Measurements from ENCODE around the gene TFAP2E. TPM values are rescaled to one million over a fixed set of nuclear protein-coding genes. Genes with fewer than 3 reads are reported as not detected.

Gene TFAP2E
- polyA plus RNA-seq, 4 donors = 0.64 to 1.4 TPM; not detected in 2

- Histone ChIP-seq H3K9me3 (ENCODE audit: control insufficient read depth in 2 of 2, insufficient read depth in 1 of 2, low read depth in 1 of 2, low read length in 1 of 2) (no peaks in the 10 kb centered on the region), H3K4me3 (ENCODE audit: low read depth in 1 of 3, low read length in 3 of 3) (no peak overlapping the region), H3K27ac (ENCODE audit: low read depth in 1 of 3, low read length in 2 of 3) (no peak overlapping the region), H3K4me1 (ENCODE audit: control insufficient read depth in 3 of 3, insufficient read depth in 2 of 3, low read depth in 1 of 3, low read length in 2 of 3) (peaks cover 5 to 18% (median 9%) of the 10 kb centered on the region in 3 donors), H3K36me3 (ENCODE audit: control insufficient read depth in 3 of 3, insufficient read depth in 2 of 3, low read depth in 1 of 3, low read length in 3 of 3) (peaks cover 0 to 19% (median 4%) of the 10 kb centered on the region in 3 donors), H3K27me3 (ENCODE audit: control insufficient read depth in 3 of 3, insufficient read depth in 3 of 3, low read length in 3 of 3) (no peaks in the 10 kb centered on the region)
- 66 to 70% (median 68%) methylated on average over 4 of the region's 4 CpGs for WGBS, 3 donors
- no peak for DNase-seq
- no peak for FAIRE-seq
These were observed 17.9 kb upstream of the TFAP2E start for GRCh38 chr1:35555212-35555584.

- H3K4me3 ChIP-seq (ENCODE audit: low read depth in 1 of 3, low read length in 3 of 3) = peak overlapping the region in 2 of 3 donors; percentile 86 to 96
- peaks cover 5 to 18% (median 9%) of the 10 kb centered on the region in 3 donors for H3K4me1 ChIP-seq (ENCODE audit: control insufficient read depth in 3 of 3, insufficient read depth in 2 of 3, low read depth in 1 of 3, low read length in 2 of 3)
- DNase-seq (peak; percentile 61 to 63), FAIRE-seq (no peak)
- peak overlapping the region in 2 of 3 donors; percentile 98 to 99 for H3K27ac ChIP-seq (ENCODE audit: low read depth in 1 of 3, low read length in 2 of 3)
- H3K9me3 ChIP-seq (ENCODE audit: control insufficient read depth in 2 of 2, insufficient read depth in 1 of 2, low read depth in 1 of 2, low read length in 1 of 2) = no peaks in the 10 kb centered on the region
- H3K36me3 ChIP-seq (ENCODE audit: control insufficient read depth in 3 of 3, insufficient read depth in 2 of 3, low read depth in 1 of 3, low read length in 3 of 3) = peaks cover 0 to 21% (median 4%) of the 10 kb centered on the region in 3 donors
- H3K27me3 ChIP-seq (ENCODE audit: control insufficient read depth in 3 of 3, insufficient read depth in 3 of 3, low read length in 3 of 3) = no peaks in the 10 kb centered on the region
- WGBS, 3 donors = 11 to 50% (median 30%) methylated on average over 10 of the region's 10 CpGs
These were observed 17.3 kb upstream of the TFAP2E start for GRCh38 chr1:35555601-35556477.

GRCh38 chr1:35556484-35557117 lies 16.5 kb upstream of the TFAP2E start:
- H3K4me3 ChIP-seq (ENCODE audit: low read depth in 1 of 3, low read length in 3 of 3) = peak overlapping the region; percentile 80 to 96 (median 86)
- peaks cover 5 to 18% (median 9%) of the 10 kb centered on the region in 3 donors for H3K4me1 ChIP-seq (ENCODE audit: control insufficient read depth in 3 of 3, insufficient read depth in 2 of 3, low read depth in 1 of 3, low read length in 2 of 3)
- DNase-seq = peak in 1 of 2 donors; percentile 33
- FAIRE-seq = no peak
- 1 to 2% (median 2%) methylated on average over 17 of the region's 17 CpGs for WGBS, 3 donors
- peak overlapping the region; percentile 81 to 99 (median 98) for H3K27ac ChIP-seq (ENCODE audit: low read depth in 1 of 3, low read length in 2 of 3)
- H3K9me3 ChIP-seq (ENCODE audit: control insufficient read depth in 2 of 2, insufficient read depth in 1 of 2, low read depth in 1 of 2, low read length in 1 of 2) = no peaks in the 10 kb centered on the region
- peaks cover 0 to 25% (median 4%) of the 10 kb centered on the region in 3 donors for H3K36me3 ChIP-seq (ENCODE audit: control insufficient read depth in 3 of 3, insufficient read depth in 2 of 3, low read depth in 1 of 3, low read length in 3 of 3)
- H3K27me3 ChIP-seq (ENCODE audit: control insufficient read depth in 3 of 3, insufficient read depth in 3 of 3, low read length in 3 of 3) = no peaks in the 10 kb centered on the region

GRCh38 chr1:35557118-35557610 lies 15.9 kb upstream of the TFAP2E start, which contains the start of gene KIAA0319L:
Gene KIAA0319L (minus strand): TSS chr1:35557403. CDS start chr1:35554491, 2,912 bp downstream.
- H3K9me3 ChIP-seq (ENCODE audit: control insufficient read depth in 2 of 2, insufficient read depth in 1 of 2, low read depth in 1 of 2, low read length in 1 of 2) = no peaks in the 10 kb centered on the region
- FAIRE-seq (no peak), DNase-seq (peak in 1 of 2 donors; percentile 87)

GRCh38 chr1:35557611-35558373 lies 15.3 kb upstream of the TFAP2E start, which contains the start of gene NCDN:
Gene NCDN (plus strand): TSS chr1:35557799. CDS start chr1:35558191, 392 bp downstream.
- Histone ChIP-seq H3K9me3 (ENCODE audit: control insufficient read depth in 2 of 2, insufficient read depth in 1 of 2, low read depth in 1 of 2, low read length in 1 of 2) (no peaks in the 10 kb centered on the region), H3K4me3 (ENCODE audit: low read depth in 1 of 3, low read length in 3 of 3) (peak within 1 kb of the TSS; percentile 80 to 96 (median 86)), H3K36me3 (ENCODE audit: control insufficient read depth in 3 of 3, insufficient read depth in 2 of 3, low read depth in 1 of 3, low read length in 3 of 3) (peaks cover 0 to 28% (median 3%) of the 10 kb centered on the region in 3 donors), H3K27me3 (ENCODE audit: control insufficient read depth in 3 of 3, insufficient read depth in 3 of 3, low read length in 3 of 3) (no peaks in the 10 kb centered on the region), H3K4me1 (ENCODE audit: control insufficient read depth in 3 of 3, insufficient read depth in 2 of 3, low read depth in 1 of 3, low read length in 2 of 3) (peaks cover 5 to 18% (median 9%) of the 10 kb centered on the region in 3 donors), H3K27ac (ENCODE audit: low read depth in 1 of 3, low read length in 2 of 3) (peak within 1 kb of the TSS; percentile 81 to 99 (median 98))
- WGBS, 3 donors = 0 to 1% (median 0%) methylated on average over 47 to 58 of the region's 58 CpGs
- peak; percentile 97 to 100 for DNase-seq
- no peak for FAIRE-seq

More at GRCh38 chr1:35557118-35557610, 15.9 kb upstream of the TFAP2E start, which contains the start of gene KIAA0319L:
- H3K27me3 ChIP-seq (ENCODE audit: control insufficient read depth in 3 of 3, insufficient read depth in 3 of 3, low read length in 3 of 3) = no peaks in the 10 kb centered on the region
- H3K4me3 ChIP-seq (ENCODE audit: low read depth in 1 of 3, low read length in 3 of 3) = peak within 1 kb of the TSS; percentile 80 to 96 (median 86)
- peak within 1 kb of the TSS; percentile 81 to 99 (median 98) for H3K27ac ChIP-seq (ENCODE audit: low read depth in 1 of 3, low read length in 2 of 3)
- peaks cover 5 to 18% (median 9%) of the 10 kb centered on the region in 3 donors for H3K4me1 ChIP-seq (ENCODE audit: control insufficient read depth in 3 of 3, insufficient read depth in 2 of 3, low read depth in 1 of 3, low read length in 2 of 3)
- 1% methylated on average over 21 to 39 of the region's 39 CpGs for WGBS, 3 donors
- peaks cover 0 to 27% (median 3%) of the 10 kb centered on the region in 3 donors for H3K36me3 ChIP-seq (ENCODE audit: control insufficient read depth in 3 of 3, insufficient read depth in 2 of 3, low read depth in 1 of 3, low read length in 3 of 3)

- DNase-seq (peak in 1 of 2 donors; percentile 48), FAIRE-seq (no peak)
- H3K27ac ChIP-seq (ENCODE audit: low read depth in 1 of 3, low read length in 2 of 3) = peak overlapping the region in 2 of 3 donors; percentile 98 to 99
- WGBS, 3 donors = 29 to 46% (median 33%) methylated on average over 20 to 26 of the region's 26 CpGs
- H3K9me3 ChIP-seq (ENCODE audit: control insufficient read depth in 2 of 2, insufficient read depth in 1 of 2, low read depth in 1 of 2, low read length in 1 of 2) = no peaks in the 10 kb centered on the region
- no peaks in the 10 kb centered on the region for H3K27me3 ChIP-seq (ENCODE audit: control insufficient read depth in 3 of 3, insufficient read depth in 3 of 3, low read length in 3 of 3)
- peaks cover 5 to 18% (median 9%) of the 10 kb centered on the region in 3 donors for H3K4me1 ChIP-seq (ENCODE audit: control insufficient read depth in 3 of 3, insufficient read depth in 2 of 3, low read depth in 1 of 3, low read length in 2 of 3)
- H3K36me3 ChIP-seq (ENCODE audit: control insufficient read depth in 3 of 3, insufficient read depth in 2 of 3, low read depth in 1 of 3, low read length in 3 of 3) = peaks cover 0 to 33% (median 0%) of the 10 kb centered on the region in 3 donors
- peak overlapping the region; percentile 63 to 96 (median 86) for H3K4me3 ChIP-seq (ENCODE audit: low read depth in 1 of 3, low read length in 3 of 3)
These were observed 14.5 kb upstream of the TFAP2E start for GRCh38 chr1:35558374-35559316.

GRCh38 chr1:35559317-35559944 lies 13.7 kb upstream of the TFAP2E start:
- DNase-seq (no peak), FAIRE-seq (no peak)
- peak overlapping the region in 1 of 3 donors; percentile 6 for H3K27ac ChIP-seq (ENCODE audit: low read depth in 1 of 3, low read length in 2 of 3)
- H3K4me1 ChIP-seq (ENCODE audit: control insufficient read depth in 3 of 3, insufficient read depth in 2 of 3, low read depth in 1 of 3, low read length in 2 of 3) = peaks cover 5 to 18% (median 9%) of the 10 kb centered on the region in 3 donors
- no peak overlapping the region for H3K4me3 ChIP-seq (ENCODE audit: low read depth in 1 of 3, low read length in 3 of 3)
- H3K36me3 ChIP-seq (ENCODE audit: control insufficient read depth in 3 of 3, insufficient read depth in 2 of 3, low read depth in 1 of 3, low read length in 3 of 3) = peaks cover 0 to 41% (median 0%) of the 10 kb centered on the region in 3 donors
- no peaks in the 10 kb centered on the region for H3K9me3 ChIP-seq (ENCODE audit: control insufficient read depth in 2 of 2, insufficient read depth in 1 of 2, low read depth in 1 of 2, low read length in 1 of 2)
- WGBS, 3 donors = 76 to 85% (median 83%) methylated on average over 7 of the region's 7 CpGs
- no peaks in the 10 kb centered on the region for H3K27me3 ChIP-seq (ENCODE audit: control insufficient read depth in 3 of 3, insufficient read depth in 3 of 3, low read length in 3 of 3)
